OCI-LY7 (cell line): ENCODE measurements around the gene SPRY4. TPM values are rescaled to one million over a fixed set of nuclear protein-coding genes. Genes with fewer than 3 reads are reported as not detected.

Experiments
- BruUV-seq: library from RNA; stranded (reverse); fragments of 400-500 nt; replicated peaks from 2 replicates; lab custom pipeline; 2021; lab: Mats Ljungman, UMichigan
- CTCF ChIA-PET: fragments of 300-600 bp; sonication (Branson Sonifier 250); formaldehyde crosslinking; loops from one replicate; lab custom pipeline; 2022; ENCODE audit warnings: antibody characterized with exemption; ENCODE audit not compliant: unreplicated experiment; lab: Charles Lee
- POLR2A ChIA-PET: fragments of 300-600 bp; sonication (Branson Sonifier 250); formaldehyde crosslinking; loops from one replicate; lab custom pipeline; 2022; ENCODE audit warnings: antibody characterized with exemption; lab: Charles Lee
- DNase-seq: peaks from one replicate; pipeline ENCODE4 v3.0.0-alpha.2; 2015; ENCODE audit warnings: low spot score
- H2AFZ ChIP-seq: fragments of 200-600 bp; sonication (generic), shearing (Covaris generic); 2 replicates; pipeline ENCODE4 v1.6.1; 2014; ENCODE audit warnings: mild to moderate bottlenecking, antibody characterized with exemption, low read length, moderate library complexity
- H3K27ac ChIP-seq: fragments of 200-600 bp; sonication (generic); 2 replicates; pipeline ENCODE4 v1.5.1; 2014; ENCODE audit warnings: mixed run types, low read depth, mild to moderate bottlenecking, moderate library complexity, low read length, inconsistent platforms; ENCODE audit not compliant: poor library complexity, severe bottlenecking
- H3K36me3 ChIP-seq: fragments of 200-600 bp; sonication (generic); 2 replicates; pipeline ENCODE4 v1.6.1; 2014; ENCODE audit warnings: mild to moderate bottlenecking, antibody characterized with exemption, low read length, moderate library complexity, mixed read lengths; ENCODE audit not compliant: insufficient read depth
- H3K4me1 ChIP-seq: fragments of 200-600 bp; sonication (generic); 2 replicates; pipeline ENCODE4 v1.5.1; 2014; ENCODE audit warnings: mild to moderate bottlenecking, low read length; ENCODE audit not compliant: insufficient read depth, poor library complexity, severe bottlenecking
- H3K4me2 ChIP-seq: fragments of 200-600 bp; sonication (generic); 2 replicates; pipeline ENCODE4 v1.6.1; 2014; ENCODE audit warnings: mild to moderate bottlenecking, low read length
- H3K4me3 ChIP-seq: fragments of 200-600 bp; sonication (generic); 2 replicates; pipeline ENCODE4 v1.5.1; 2014; ENCODE audit warnings: mild to moderate bottlenecking, low read depth, low read length; ENCODE audit not compliant: poor library complexity, severe bottlenecking
- H3K79me2 ChIP-seq: fragments of 200-600 bp; sonication (generic); 2 replicates; pipeline ENCODE4 v1.6.1; 2016; ENCODE audit warnings: low read depth, mild to moderate bottlenecking, low read length, moderate library complexity, mixed read lengths; ENCODE audit not compliant: insufficient read depth
- H3K9me2 ChIP-seq: fragments of 200-600 bp; sonication (generic); 2 replicates; pipeline ENCODE4 v1.6.1; 2016; ENCODE audit warnings: mild to moderate bottlenecking, low read length, mixed read lengths; ENCODE audit not compliant: insufficient read depth
- H3K9me3 ChIP-seq: fragments of 200-600 bp; sonication (generic); 2 replicates; pipeline ENCODE4 v1.6.1; 2014; ENCODE audit warnings: mild to moderate bottlenecking, mixed run types, low read length, mixed read lengths
- H4K20me1 ChIP-seq: fragments of 200-600 bp; sonication (generic); 2 replicates; pipeline ENCODE4 v1.6.1; 2014; ENCODE audit warnings: mild to moderate bottlenecking, antibody characterized with exemption, low read length, moderate library complexity, mixed read lengths; ENCODE audit not compliant: insufficient read depth
- CTCF ChIP-seq: fragments of 200-600 bp; sonication (generic); conservative IDR thresholded peaks from 2 replicates; pipeline ENCODE4 v1.5.1; 2014; ENCODE audit warnings: mild to moderate bottlenecking, antibody characterized with exemption, low read length, moderate library complexity, mixed read lengths
- EZH2phosphoT487 ChIP-seq: fragments of 200-600 bp; sonication (generic); IDR thresholded peaks from 2 replicates; pipeline ENCODE4 v1.6.1; 2018; ENCODE audit warnings: low read depth, borderline replicate concordance, mild to moderate bottlenecking, mixed run types, antibody characterized with exemption, low read length, moderate library complexity, mixed read lengths
- intact Hi-C: fragments of 100-400 bp; cut with micrococcal nuclease; formaldehyde crosslinking; loops from one replicate; pipeline ENCODE4 v1.10.0; 2022; ENCODE audit not compliant: unreplicated experiment
- total RNA-seq, 2 experiments: library from RNA; depleted of rRNA in 1 of 2; stranded (reverse); fragments of >200 nt in 1 of 2; shearing (Covaris generic) in 1 of 2; gene quantifications; 2 replicates each; pipeline ENCODE4 v1.2.3, GENCODE V29; 2014 to 2022

SPRY4 gene
- total RNA-seq, 2 experiments from 2014 or later = not detected

- Histone ChIP-seq H3K4me1 (peaks cover 16% of the 10 kb centered on the region), H4K20me1 (peaks cover 5% of the 10 kb centered on the region), H3K9me2 (no peaks in the 10 kb centered on the region), H3K27ac (no peak overlapping the region), H3K36me3 (no peaks in the 10 kb centered on the region), H3K79me2 (no peaks in the 10 kb centered on the region), H2AFZ (no peak overlapping the region), H3K4me3 (no peak overlapping the region), H3K9me3 (no peaks in the 10 kb centered on the region), H3K4me2 (no peak overlapping the region)
- intact Hi-C loops = no loop called here
- TF ChIP-seq EZH2phosphoT487 = no peak
- no peak for TF ChIP-seq CTCF
- POLR2A ChIA-PET = interaction anchor here (0.6 kb wide), 1 partner anchor 915 kb away, joined by 3 read pairs; no protein-coding TSS in a partner anchor
- CTCF ChIA-PET = no interaction called here
- BruUV-seq = no TSS peak
- no peak for DNase-seq
Observed at GRCh38 chr5:142360607-142361120, 35.8 kb upstream of the SPRY4 start.

GRCh38 chr5:142360051-142360498 lies 35.3 kb upstream of the SPRY4 start:
- H3K27ac ChIP-seq = no peak overlapping the region
- H3K4me1 ChIP-seq = peaks cover 16% of the 10 kb centered on the region
- POLR2A ChIA-PET = interaction anchor here (0.6 kb wide), 1 partner anchor 914 kb away, joined by 3 read pairs; no protein-coding TSS in a partner anchor
- H3K36me3 ChIP-seq = no peaks in the 10 kb centered on the region
- H3K9me3 ChIP-seq = no peaks in the 10 kb centered on the region
- intact Hi-C loops = no loop called here
- no TSS peak for BruUV-seq
- H3K9me2 ChIP-seq = no peaks in the 10 kb centered on the region
- peaks cover 5% of the 10 kb centered on the region for H4K20me1 ChIP-seq
- TF ChIP-seq EZH2phosphoT487 (no peak), CTCF (no peak)
- no peak overlapping the region for H3K4me3 ChIP-seq
- no peaks in the 10 kb centered on the region for H3K79me2 ChIP-seq
- CTCF ChIA-PET = no interaction called here
- no peak overlapping the region for H2AFZ ChIP-seq
- no peak overlapping the region for H3K4me2 ChIP-seq
- no peak for DNase-seq

GRCh38 chr5:142358648-142359047 lies 33.8 kb upstream of the SPRY4 start:
- Histone ChIP-seq H3K9me3 (no peaks in the 10 kb centered on the region), H3K4me1 (peaks cover 16% of the 10 kb centered on the region), H3K79me2 (no peaks in the 10 kb centered on the region), H3K36me3 (no peaks in the 10 kb centered on the region), H3K4me2 (no peak overlapping the region), H3K27ac (no peak overlapping the region), H2AFZ (no peak overlapping the region), H4K20me1 (peaks cover 5% of the 10 kb centered on the region), H3K9me2 (no peaks in the 10 kb centered on the region), H3K4me3 (no peak overlapping the region)
- ChIA-PET POLR2A (no interaction called here), CTCF (no interaction called here)
- intact Hi-C loops = loop anchor here (5.0 kb wide), 1 partner anchor 136 kb away; no protein-coding TSS in a partner anchor
- DNase-seq = no peak
- no peak for TF ChIP-seq EZH2phosphoT487
- no peak for TF ChIP-seq CTCF
- no TSS peak for BruUV-seq
